Chondrocyte (in vitro differentiated cells): ENCODE measurements around the gene MBNL1. TPM values are rescaled to one million over a fixed set of nuclear protein-coding genes. Genes with fewer than 3 reads are reported as not detected.
A peak's percentile ranks its signal among the peaks of the same experiment; 100 is the strongest.

Experiments
- DNase-seq: peaks from one replicate; pipeline ENCODE4 v3.0.0; 2021; ENCODE audit warnings: mixed read lengths, low spot score
- H3K27ac Mint-ChIP-seq: one replicate; pipeline ENCODE4 v1.8.0; 2021; ENCODE audit warnings: mild to moderate bottlenecking, moderate library complexity, mixed read lengths; ENCODE audit not compliant: unreplicated experiment
- H3K27me3 Mint-ChIP-seq: 2 replicates; pipeline ENCODE4 v1.8.0; 2021; ENCODE audit warnings: low read depth, mixed read lengths
- H3K36me3 Mint-ChIP-seq: 2 replicates; pipeline ENCODE4 v1.8.0; 2021; ENCODE audit warnings: low read depth, mixed read lengths
- H3K4me1 Mint-ChIP-seq: 2 replicates; pipeline ENCODE4 v1.8.0; 2021; ENCODE audit warnings: low read depth, mild to moderate bottlenecking, mixed read lengths
- H3K4me3 Mint-ChIP-seq: one replicate; pipeline ENCODE4 v1.8.0; 2021; ENCODE audit warnings: mild to moderate bottlenecking, moderate library complexity, mixed read lengths; ENCODE audit not compliant: unreplicated experiment
- H3K9me3 Mint-ChIP-seq: 2 replicates; pipeline ENCODE4 v1.8.0; 2021; ENCODE audit warnings: low read depth, mixed read lengths
- total RNA-seq: library from RNA; stranded (reverse); gene quantifications from 3 replicates; pipeline ENCODE4 v1.2.1, GENCODE V29; 2021
- TF ChIP-seq, protein P1 (sequence below): fragments of 200-600 bp; sonication (generic); IDR thresholded peaks from 2 replicates; pipeline ENCODE4 v1.5.0; 2021; ENCODE audit warnings: antibody characterized with exemption, mild to moderate bottlenecking, moderate library complexity

The MBNL1 gene
- total RNA-seq, 1 donor from 2014 or later = 166 TPM

DNA sequence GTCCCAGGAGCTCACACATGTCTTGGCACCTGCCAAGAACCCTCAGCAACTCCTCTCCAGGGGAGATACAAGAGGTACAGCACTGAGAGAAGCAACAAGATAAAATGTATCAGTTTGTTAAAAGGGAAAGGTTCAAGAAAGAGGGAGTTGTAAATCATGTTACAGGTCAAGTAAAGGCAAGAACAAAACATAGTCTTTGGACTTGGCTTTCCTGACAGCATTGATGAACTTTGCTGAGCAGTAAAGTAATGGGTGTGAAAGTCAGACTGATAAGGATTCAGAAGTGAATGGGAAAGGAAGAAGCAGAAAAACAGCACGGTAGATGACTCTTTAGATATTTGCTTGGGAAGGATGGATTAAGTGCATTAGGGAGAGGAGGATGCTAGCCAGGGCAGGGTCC lies 27.1 kb downstream of the MBNL1 start:
- Mint-ChIP-seq H3K4me3 (no peak overlapping the region), H3K27me3 (no peaks in the 10 kb centered on the region), H3K36me3 (peaks cover 18% of the 10 kb centered on the region), H3K9me3 (no peaks in the 10 kb centered on the region), H3K27ac (peak overlapping the region; percentile 56), H3K4me1 (peaks cover 62% of the 10 kb centered on the region)
- DNase-seq = no peak
- TF ChIP-seq, protein P1, sequence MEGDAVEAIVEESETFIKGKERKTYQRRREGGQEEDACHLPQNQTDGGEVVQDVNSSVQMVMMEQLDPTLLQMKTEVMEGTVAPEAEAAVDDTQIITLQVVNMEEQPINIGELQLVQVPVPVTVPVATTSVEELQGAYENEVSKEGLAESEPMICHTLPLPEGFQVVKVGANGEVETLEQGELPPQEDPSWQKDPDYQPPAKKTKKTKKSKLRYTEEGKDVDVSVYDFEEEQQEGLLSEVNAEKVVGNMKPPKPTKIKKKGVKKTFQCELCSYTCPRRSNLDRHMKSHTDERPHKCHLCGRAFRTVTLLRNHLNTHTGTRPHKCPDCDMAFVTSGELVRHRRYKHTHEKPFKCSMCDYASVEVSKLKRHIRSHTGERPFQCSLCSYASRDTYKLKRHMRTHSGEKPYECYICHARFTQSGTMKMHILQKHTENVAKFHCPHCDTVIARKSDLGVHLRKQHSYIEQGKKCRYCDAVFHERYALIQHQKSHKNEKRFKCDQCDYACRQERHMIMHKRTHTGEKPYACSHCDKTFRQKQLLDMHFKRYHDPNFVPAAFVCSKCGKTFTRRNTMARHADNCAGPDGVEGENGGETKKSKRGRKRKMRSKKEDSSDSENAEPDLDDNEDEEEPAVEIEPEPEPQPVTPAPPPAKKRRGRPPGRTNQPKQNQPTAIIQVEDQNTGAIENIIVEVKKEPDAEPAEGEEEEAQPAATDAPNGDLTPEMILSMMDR = no peak

DNA sequence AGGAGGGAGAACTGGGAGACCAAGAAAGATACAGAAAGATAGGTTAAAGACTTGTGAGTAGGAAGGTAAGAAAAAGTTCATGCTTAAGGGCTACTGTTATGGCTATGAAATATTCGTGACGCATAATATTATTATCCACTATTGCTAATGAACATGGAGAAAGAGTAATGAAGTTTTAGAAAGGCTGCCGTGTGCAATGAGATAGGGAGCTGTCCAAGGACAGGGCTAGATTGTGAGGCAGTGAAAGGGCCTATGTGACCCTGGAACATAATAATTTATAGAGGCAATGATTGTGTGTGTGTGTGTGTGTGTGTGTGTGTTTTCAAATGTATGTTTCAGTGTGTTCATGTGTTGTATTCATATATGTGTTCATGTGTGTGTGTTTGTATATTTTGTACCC lies 27.7 kb downstream of the MBNL1 start:
- H3K4me3 Mint-ChIP-seq = no peak overlapping the region
- no peaks in the 10 kb centered on the region for H3K27me3 Mint-ChIP-seq
- no peaks in the 10 kb centered on the region for H3K9me3 Mint-ChIP-seq
- H3K36me3 Mint-ChIP-seq = peaks cover 18% of the 10 kb centered on the region
- H3K27ac Mint-ChIP-seq = no peak overlapping the region
- no peak for DNase-seq
- TF ChIP-seq, protein P1 = no peak
- peaks cover 63% of the 10 kb centered on the region for H3K4me1 Mint-ChIP-seq

DNA sequence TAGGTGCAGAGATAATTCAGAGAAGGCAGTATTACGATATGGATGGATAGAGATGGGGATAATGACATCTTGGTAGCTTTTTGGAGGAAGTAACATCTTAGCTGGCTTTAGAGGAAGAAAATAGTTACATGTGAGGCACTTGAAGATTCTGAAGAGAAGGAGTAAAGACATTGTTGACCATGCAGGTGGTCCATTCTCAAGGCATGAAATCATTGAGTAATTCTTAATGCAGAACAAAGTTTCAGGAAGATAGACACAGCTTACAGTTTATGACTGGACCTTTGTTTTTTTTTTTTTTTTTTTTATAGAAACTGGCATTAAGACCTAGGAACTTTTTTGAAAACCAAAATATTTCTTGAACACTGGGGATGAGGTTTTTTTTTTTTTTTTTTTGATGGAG lies 28.2 kb downstream of the MBNL1 start:
- Mint-ChIP-seq H3K4me1 (peaks cover 63% of the 10 kb centered on the region), H3K4me3 (no peak overlapping the region)

DNA sequence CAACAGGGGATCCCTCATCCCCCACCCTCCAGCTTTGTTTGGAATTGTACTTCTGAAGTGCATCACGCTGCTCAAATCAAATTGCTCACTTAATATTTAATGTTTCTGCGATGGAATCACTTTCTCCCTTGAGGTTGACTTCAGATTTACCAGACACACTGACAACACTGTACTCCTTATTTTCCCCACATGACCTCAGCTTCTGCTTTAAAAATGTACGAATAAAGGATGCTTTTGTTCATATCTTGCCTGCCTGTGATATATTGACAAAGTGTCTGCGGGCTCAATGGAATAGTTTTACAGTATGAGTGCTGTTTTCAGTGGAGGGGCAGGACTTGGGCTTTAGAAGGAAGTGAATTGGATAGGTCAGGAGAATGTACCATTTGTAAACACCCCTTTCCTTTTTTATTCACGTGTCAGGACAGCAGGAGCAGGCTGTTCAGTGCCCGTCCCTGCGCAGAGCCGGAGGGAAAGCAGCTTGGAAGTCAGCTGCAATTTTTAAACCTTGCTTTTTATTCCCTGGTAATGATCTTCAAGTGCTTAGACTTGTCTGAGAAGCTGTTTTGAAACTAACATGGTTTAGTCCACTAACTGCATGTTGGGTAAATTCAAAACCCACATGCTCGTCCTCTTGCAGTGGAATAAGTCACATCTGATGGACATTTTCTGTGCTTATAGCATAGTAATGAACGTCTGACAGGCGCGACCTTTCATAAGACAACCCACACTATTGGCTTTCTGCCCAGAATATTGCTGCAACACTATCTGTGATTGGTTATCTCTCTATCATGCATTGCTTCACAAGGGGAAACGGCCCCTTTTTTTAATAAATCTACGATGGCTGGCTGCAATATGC lies 29.9 kb downstream of the MBNL1 start:
- DNase-seq = no peak
- H3K36me3 Mint-ChIP-seq = peaks cover 18% of the 10 kb centered on the region
- TF ChIP-seq, protein P1 = no peak
- H3K4me1 Mint-ChIP-seq = peaks cover 73% of the 10 kb centered on the region
- H3K27ac Mint-ChIP-seq = peak overlapping the region; percentile 93
- H3K9me3 Mint-ChIP-seq = no peaks in the 10 kb centered on the region
- peak overlapping the region; percentile 64 for H3K4me3 Mint-ChIP-seq
- no peaks in the 10 kb centered on the region for H3K27me3 Mint-ChIP-seq

More for the DNA sequence above, 28.2 kb downstream of the MBNL1 start:
- H3K27ac Mint-ChIP-seq = peak overlapping the region; percentile 46
- H3K36me3 Mint-ChIP-seq = peaks cover 18% of the 10 kb centered on the region
- TF ChIP-seq, protein P1 = no peak
- H3K27me3 Mint-ChIP-seq = no peaks in the 10 kb centered on the region
- no peaks in the 10 kb centered on the region for H3K9me3 Mint-ChIP-seq
- DNase-seq = no peak

DNA sequence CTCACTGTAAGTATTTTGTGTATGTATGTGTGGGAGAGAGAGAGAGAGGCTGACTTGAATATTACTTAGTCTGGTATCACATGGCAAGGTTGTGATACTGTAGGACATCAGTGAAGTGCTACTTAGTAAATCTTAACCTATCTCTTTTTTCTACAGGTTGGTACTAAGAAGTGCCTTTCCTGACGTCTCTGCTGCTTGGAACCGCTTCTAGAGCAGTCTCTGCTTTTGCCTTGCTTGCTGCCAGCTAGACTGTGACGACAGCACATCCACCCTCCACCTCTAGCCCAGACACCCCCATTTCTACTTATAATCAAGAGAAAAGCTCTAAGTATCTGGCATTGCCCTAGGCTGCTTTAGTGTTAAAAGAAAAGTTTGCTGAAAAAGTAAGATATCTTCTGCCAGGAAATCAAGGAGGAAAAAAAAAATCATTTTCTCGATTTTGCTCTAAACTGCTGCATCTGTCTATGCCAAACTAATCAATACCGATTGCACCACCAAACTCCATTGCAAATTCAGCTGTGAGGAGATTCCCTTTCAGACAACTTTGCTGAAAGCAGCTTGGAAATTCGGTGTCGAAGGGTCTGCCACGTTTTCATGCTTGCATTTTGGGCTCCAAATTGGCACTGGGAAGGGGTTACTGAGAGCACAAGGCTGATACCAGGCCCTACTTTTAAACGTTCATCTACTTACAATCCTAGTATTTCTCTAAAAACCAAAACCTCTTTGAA lies 30.7 kb downstream of the MBNL1 start:
- H3K9me3 Mint-ChIP-seq = no peaks in the 10 kb centered on the region
- no peaks in the 10 kb centered on the region for H3K27me3 Mint-ChIP-seq
- peak overlapping the region; percentile 93 for H3K27ac Mint-ChIP-seq

More for the DNA sequence above, 30.7 kb downstream of the MBNL1 start:
- Mint-ChIP-seq H3K36me3 (peaks cover 18% of the 10 kb centered on the region), H3K4me3 (peak overlapping the region; percentile 64), H3K4me1 (peaks cover 75% of the 10 kb centered on the region)
- TF ChIP-seq, protein P1 = no peak
- DNase-seq = no peak
